ENCODE measurements around the gene ZSWIM7.

The ZSWIM7 gene

GRCh38 chr17:15999141-15999973 lies at the start of gene ZSWIM7, which contains the start of gene TTC19:
ZSWIM7 (minus strand) TSS chr17:15999704; CDS start chr17:15999594, 110 bp downstream.
TTC19 (plus strand) TSS chr17:15999824; CDS start chr17:15999849, 25 bp downstream.
- H3K4me1 Mint-ChIP-seq: peaks cover 20% of the 10 kb centered on the region
- DNase-seq (ENCODE audit: low spot score in 2 of 2) (peak; percentile 90 to 97), ATAC-seq (peak; percentile 94)
- peak within 1 kb of the TSS; percentile 74 for H3K4me3 Mint-ChIP-seq
- H3K36me3 Mint-ChIP-seq: peaks cover 63% of the 10 kb centered on the region
- no peaks in the 10 kb centered on the region for H3K9me3 Mint-ChIP-seq
- H3K27ac Mint-ChIP-seq: peak within 1 kb of the TSS; percentile 75

- ATAC-seq (no peak), DNase-seq (ENCODE audit: low spot score in 2 of 2) (no peak)
- H3K4me1 Mint-ChIP-seq: peaks cover 21% of the 10 kb centered on the region
- H3K9me3 Mint-ChIP-seq: no peaks in the 10 kb centered on the region
- H3K27ac Mint-ChIP-seq: peak overlapping the region; percentile 70
- H3K36me3 Mint-ChIP-seq: peaks cover 97% of the 10 kb centered on the region
- no peak overlapping the region for H3K4me3 Mint-ChIP-seq
Measured at GRCh38 chr17:16048811-16049449, 49.4 kb upstream of the ZSWIM7 start.

- DNase-seq (ENCODE audit: low spot score in 2 of 2) (no peak), ATAC-seq (no peak)
- H3K9me3 Mint-ChIP-seq: no peaks in the 10 kb centered on the region
- H3K27ac Mint-ChIP-seq: peak overlapping the region; percentile 44
- H3K36me3 Mint-ChIP-seq: peaks cover 96% of the 10 kb centered on the region
- H3K4me3 Mint-ChIP-seq: no peak overlapping the region
- peaks cover 12% of the 10 kb centered on the region for H3K4me1 Mint-ChIP-seq
Measured at GRCh38 chr17:16046966-16047365, 47.5 kb upstream of the ZSWIM7 start.

- no peak for DNase-seq (ENCODE audit: low spot score in 2 of 2)
- Mint-ChIP-seq H3K4me3 (no peak overlapping the region), H3K4me1 (peaks cover 12% of the 10 kb centered on the region), H3K36me3 (peaks cover 97% of the 10 kb centered on the region), H3K9me3 (no peaks in the 10 kb centered on the region), H3K27ac (peak overlapping the region; percentile 78)
- no peak for ATAC-seq
Measured at GRCh38 chr17:16044487-16044886, 45.0 kb upstream of the ZSWIM7 start.

- Mint-ChIP-seq H3K36me3 (peaks cover 99% of the 10 kb centered on the region), H3K9me3 (no peaks in the 10 kb centered on the region)
Measured at GRCh38 chr17:16040710-16041251, 41.3 kb upstream of the ZSWIM7 start.

GRCh38 chr17:16037636-16038035 lies 38.1 kb upstream of the ZSWIM7 start:
- no peak for DNase-seq (ENCODE audit: low spot score in 2 of 2)
- Mint-ChIP-seq H3K4me1 (peaks cover 11% of the 10 kb centered on the region), H3K27ac (peak overlapping the region; percentile 87), H3K4me3 (no peak overlapping the region), H3K9me3 (no peaks in the 10 kb centered on the region), H3K36me3 (peaks cover 100% of the 10 kb centered on the region)
- no peak for ATAC-seq

More at GRCh38 chr17:16040710-16041251, 41.3 kb upstream of the ZSWIM7 start:
- ATAC-seq: no peak
- Mint-ChIP-seq H3K27ac (no peak overlapping the region), H3K4me1 (peaks cover 11% of the 10 kb centered on the region), H3K4me3 (no peak overlapping the region)
- no peak for DNase-seq (ENCODE audit: low spot score in 2 of 2)

- peak overlapping the region; percentile 87 for H3K27ac Mint-ChIP-seq
Measured at GRCh38 chr17:16036261-16036660, 36.8 kb upstream of the ZSWIM7 start.

GRCh38 chr17:16033729-16034349 lies 34.3 kb upstream of the ZSWIM7 start:
- Mint-ChIP-seq H3K4me1 (peaks cover 11% of the 10 kb centered on the region), H3K9me3 (no peaks in the 10 kb centered on the region), H3K36me3 (peaks cover 100% of the 10 kb centered on the region), H3K27ac (peak overlapping the region; percentile 73), H3K4me3 (no peak overlapping the region)
- ATAC-seq: no peak
- no peak for DNase-seq (ENCODE audit: low spot score in 2 of 2)

More at GRCh38 chr17:16036261-16036660, 36.8 kb upstream of the ZSWIM7 start:
- DNase-seq (ENCODE audit: low spot score in 2 of 2) (no peak), ATAC-seq (no peak)
- peaks cover 100% of the 10 kb centered on the region for H3K36me3 Mint-ChIP-seq
- H3K4me1 Mint-ChIP-seq: peaks cover 11% of the 10 kb centered on the region
- H3K4me3 Mint-ChIP-seq: no peak overlapping the region
- no peaks in the 10 kb centered on the region for H3K9me3 Mint-ChIP-seq

GRCh38 chr17:16027708-16028584 lies 28.4 kb upstream of the ZSWIM7 start:
- Mint-ChIP-seq H3K9me3 (no peaks in the 10 kb centered on the region), H3K4me1 (peaks cover 25% of the 10 kb centered on the region), H3K4me3 (peak overlapping the region; percentile 52), H3K27ac (peak overlapping the region; percentile 98), H3K36me3 (peaks cover 100% of the 10 kb centered on the region)
- DNase-seq (ENCODE audit: low spot score in 2 of 2) (peak; percentile 18 to 64), ATAC-seq (peak; percentile 100)

- H3K9me3 Mint-ChIP-seq: no peaks in the 10 kb centered on the region
- peak overlapping the region; percentile 52 for H3K4me3 Mint-ChIP-seq
- peaks cover 30% of the 10 kb centered on the region for H3K4me1 Mint-ChIP-seq
- no peak for DNase-seq (ENCODE audit: low spot score in 2 of 2)
- H3K36me3 Mint-ChIP-seq: peaks cover 98% of the 10 kb centered on the region
- H3K27ac Mint-ChIP-seq: peak overlapping the region; percentile 98
- no peak for ATAC-seq
Measured at GRCh38 chr17:16026895-16027294, 27.4 kb upstream of the ZSWIM7 start.

- no peak for ATAC-seq
- H3K4me1 Mint-ChIP-seq: peaks cover 31% of the 10 kb centered on the region
- H3K36me3 Mint-ChIP-seq: peaks cover 97% of the 10 kb centered on the region
- no peaks in the 10 kb centered on the region for H3K9me3 Mint-ChIP-seq
- peak overlapping the region; percentile 69 for H3K27ac Mint-ChIP-seq
- peak in 1 of 2 donors; percentile 25 for DNase-seq (ENCODE audit: low spot score in 2 of 2)
- no peak overlapping the region for H3K4me3 Mint-ChIP-seq
Measured at GRCh38 chr17:16025202-16025601, 25.7 kb upstream of the ZSWIM7 start.

- Mint-ChIP-seq H3K27ac (no peak overlapping the region), H3K4me1 (peaks cover 31% of the 10 kb centered on the region), H3K4me3 (no peak overlapping the region), H3K36me3 (peaks cover 91% of the 10 kb centered on the region), H3K9me3 (no peaks in the 10 kb centered on the region)
- ATAC-seq (no peak), DNase-seq (ENCODE audit: low spot score in 2 of 2) (no peak)
Measured at GRCh38 chr17:16023881-16024280, 24.4 kb upstream of the ZSWIM7 start.

GRCh38 chr17:16019347-16019746 lies 19.8 kb upstream of the ZSWIM7 start:
- H3K27ac Mint-ChIP-seq: no peak overlapping the region
- H3K36me3 Mint-ChIP-seq: peaks cover 91% of the 10 kb centered on the region

GRCh38 chr17:16013943-16014407 lies 14.5 kb upstream of the ZSWIM7 start:
- peaks cover 97% of the 10 kb centered on the region for H3K36me3 Mint-ChIP-seq
- H3K4me3 Mint-ChIP-seq: no peak overlapping the region
- peaks cover under 1% of the 10 kb centered on the region for H3K4me1 Mint-ChIP-seq
- H3K27ac Mint-ChIP-seq: no peak overlapping the region
- no peak for DNase-seq (ENCODE audit: low spot score in 2 of 2)
- no peak for ATAC-seq
- H3K9me3 Mint-ChIP-seq: no peaks in the 10 kb centered on the region

More at GRCh38 chr17:16019347-16019746, 19.8 kb upstream of the ZSWIM7 start:
- ATAC-seq (no peak), DNase-seq (ENCODE audit: low spot score in 2 of 2) (no peak)
- Mint-ChIP-seq H3K4me1 (peaks cover 6% of the 10 kb centered on the region), H3K9me3 (no peaks in the 10 kb centered on the region), H3K4me3 (no peak overlapping the region)

Data from stimulated activated effector memory CD8-positive, alpha-beta T cell treated with anti-CD3 and anti-CD28 coated beads, Interleukin-12 subunit alpha, Interleukin-12 subunit beta, amount 100 ng/mL, for 72 hours (primary cell).